ENCODE data around the gene ADD1.
A peak's percentile ranks its signal among the peaks of the same experiment; 100 is the strongest.
"Not testable (repeated sequence)": the region's sequence is repeated elsewhere in the genome, so short reads cannot be mapped to it uniquely, and the experiment has no call there.

Gene ADD1

DNA sequence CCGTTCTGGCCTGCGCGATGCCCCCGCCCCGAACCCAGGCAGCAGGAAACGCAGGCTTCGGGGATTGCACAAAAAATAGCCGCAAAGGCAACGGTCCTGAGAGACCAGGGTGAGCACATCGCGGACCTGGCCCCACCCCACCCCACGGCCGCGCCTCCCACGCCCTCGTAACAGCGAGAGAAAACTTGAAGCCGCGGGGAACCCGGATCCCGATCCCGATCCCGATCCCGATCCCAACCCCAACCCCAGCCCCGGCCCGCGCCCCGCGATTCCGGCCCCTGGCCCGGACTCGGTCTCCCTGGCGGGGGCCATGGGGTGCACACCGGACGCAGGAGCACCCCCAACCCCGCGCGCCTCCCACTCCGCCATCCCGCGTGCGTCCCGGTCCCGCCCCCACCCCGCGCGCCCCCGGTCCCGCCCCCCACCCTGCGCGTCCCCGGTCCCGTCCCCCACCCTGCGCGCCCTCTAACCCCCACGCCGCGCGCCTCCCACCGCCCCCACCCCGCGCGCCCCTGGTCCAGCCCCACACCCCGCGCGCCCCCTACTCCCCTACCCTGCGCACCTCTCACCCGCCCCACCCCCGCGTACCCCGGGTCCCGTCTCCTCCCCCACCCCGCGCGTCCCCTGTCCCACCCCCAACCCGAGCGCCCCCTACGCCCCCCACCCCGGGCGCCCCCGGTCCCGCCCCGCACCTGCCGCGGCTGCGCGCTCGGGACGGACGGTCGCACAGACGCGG lies 90.6 kb downstream of the ADD1 start:
- DNase-seq (ENCODE audit: low read depth in 3 of 3): no peak

DNA sequence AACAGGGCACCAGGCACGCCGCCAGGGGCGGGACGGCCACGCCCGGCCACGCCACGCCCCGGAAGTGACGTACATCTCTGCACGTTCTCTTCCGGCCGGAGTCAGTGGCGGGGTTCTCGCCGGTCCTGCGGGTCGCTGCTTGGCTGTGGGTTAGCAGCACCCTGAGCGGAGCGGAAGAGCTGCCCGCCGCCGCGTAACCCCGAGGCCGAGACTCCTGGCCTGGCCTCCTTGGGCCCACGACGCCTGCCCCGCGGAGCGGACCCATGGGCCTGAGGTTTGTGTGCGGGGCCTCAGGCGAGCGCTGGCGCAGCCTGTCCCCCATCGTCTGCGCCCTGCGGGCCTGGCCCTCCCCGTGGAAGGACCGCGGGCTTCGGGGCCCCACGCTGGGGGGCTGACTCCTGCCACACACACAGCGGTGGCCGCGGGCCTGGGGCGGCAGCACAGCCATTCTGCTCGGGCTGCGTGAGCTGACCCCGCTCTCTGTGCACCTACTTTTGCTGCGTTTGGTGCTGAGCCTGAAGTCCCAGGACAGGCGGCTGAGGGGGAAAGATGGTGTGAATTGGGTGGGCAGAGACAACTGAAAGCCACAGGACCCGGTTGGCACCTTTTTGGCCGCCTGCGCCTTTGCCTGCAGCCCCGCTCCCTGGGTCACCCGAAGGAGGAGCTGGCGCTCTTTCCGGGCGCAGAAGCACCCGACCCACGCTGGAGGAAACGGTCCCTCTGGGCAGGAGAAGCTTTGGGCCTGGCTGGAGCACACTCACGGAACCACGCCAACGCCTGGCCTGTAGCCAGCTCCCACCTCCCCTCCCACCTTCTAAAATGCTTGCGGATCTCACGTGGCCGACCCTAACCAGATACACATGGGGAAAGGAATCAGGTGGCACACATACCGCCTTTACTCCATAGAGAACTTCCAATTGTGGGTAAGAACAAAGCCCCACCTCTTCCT lies 91.4 kb downstream of the ADD1 start:
- peak; percentile 93 to 97 (median 94) for DNase-seq (ENCODE audit: low read depth in 3 of 3)

DNA sequence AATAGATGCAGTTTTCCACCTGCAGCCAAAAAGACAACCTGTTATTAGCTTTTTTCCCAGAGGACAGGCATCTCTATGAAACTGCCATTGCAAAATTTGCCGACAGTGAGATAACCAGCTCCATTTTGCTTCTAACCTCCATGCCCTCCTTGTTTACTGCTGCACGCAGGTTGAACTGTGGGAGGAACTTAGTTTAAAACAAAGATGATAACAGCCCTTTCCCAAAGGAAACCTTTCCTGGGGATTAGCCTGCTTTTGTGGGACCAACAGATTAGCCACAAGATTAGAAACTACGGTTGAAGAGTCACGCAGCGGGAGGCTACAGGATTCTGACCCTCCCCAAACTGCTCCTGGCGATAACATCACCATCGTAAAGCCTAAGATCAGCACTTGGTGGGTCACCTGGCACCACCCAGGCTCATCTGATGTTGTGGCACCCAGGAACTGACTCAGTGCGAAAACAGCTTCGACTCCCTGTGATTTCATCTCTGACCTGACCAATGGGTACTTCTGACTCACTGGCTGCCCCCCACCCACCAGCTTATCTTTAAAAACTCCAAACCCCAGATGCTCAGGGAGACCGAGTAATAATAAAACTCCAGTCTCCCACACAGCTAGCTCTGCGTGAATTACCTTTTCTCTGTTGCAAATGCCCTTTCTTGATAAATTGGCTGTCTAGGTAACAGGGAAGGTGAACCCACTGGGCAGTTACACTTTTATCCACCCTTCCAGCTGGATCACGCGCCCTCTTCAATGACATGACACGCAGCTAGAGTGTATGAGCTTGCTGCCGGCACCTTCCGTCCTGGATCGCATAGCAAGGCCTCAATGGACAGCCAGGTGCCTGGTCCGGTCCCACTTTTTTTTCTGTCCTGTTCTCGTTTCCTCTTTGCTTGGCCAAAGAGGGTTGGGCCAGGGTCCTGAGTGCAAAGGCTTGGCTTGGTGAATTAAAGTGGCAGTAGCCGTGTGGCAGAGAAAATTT lies 92.4 kb downstream of the ADD1 start:
- DNase-seq (ENCODE audit: low read depth in 3 of 3): peak in 2 of 3 experiments; percentile 57 to 78

DNA sequence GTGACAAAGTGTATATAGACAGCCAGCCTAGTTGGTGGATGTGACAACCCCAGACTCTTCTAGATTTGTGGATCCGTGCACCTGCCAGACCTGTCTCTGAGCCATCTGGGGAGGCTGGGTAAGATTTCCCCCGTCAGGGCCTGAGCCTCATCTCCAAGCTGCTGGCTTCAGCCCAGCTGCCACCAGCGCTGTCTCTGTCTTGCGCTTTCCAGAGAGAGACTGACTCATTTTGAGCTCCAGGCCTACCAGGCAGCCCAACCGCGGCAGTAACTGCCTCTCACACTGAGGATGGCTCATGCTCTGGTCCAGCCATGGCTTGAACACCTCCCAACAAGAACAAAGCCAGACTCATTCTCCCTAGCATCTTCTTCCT lies 93.1 kb downstream of the ADD1 start:
- peak in 1 of 3 experiments; percentile 62 for DNase-seq (ENCODE audit: low read depth in 3 of 3)

DNA sequence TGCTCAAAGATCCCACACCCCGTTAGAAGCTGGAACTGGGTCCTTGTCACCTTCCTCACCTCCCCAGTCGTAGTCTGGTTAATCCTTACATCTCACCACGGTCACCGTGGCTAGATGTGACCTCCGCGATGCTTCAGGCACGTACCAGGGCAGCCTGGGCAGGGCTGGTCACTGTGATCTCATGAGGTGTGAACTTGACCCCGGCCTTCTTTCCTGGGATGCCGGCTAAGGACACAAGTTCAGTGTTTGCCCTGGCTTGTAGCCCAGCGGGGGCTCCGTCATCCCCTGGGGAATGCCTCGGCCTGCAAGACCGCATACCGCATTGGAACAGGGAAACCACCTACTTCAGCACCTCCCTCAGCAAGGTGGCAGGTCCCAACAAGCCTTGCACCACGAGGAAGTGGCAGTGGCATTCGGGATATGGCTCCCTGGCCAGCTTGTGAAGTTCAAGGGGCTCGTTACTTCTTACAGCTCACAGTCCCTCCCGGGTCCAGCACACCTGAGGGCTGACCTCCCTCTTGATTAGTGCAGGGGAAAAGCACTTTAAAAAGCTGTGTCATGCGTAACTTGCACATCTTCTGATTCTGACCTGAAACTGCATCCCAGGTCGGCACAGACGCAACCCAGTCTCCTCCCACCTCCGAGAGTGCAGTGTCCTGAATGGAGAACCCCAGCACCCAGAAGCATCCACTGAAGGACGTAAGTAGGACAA lies 93.7 kb downstream of the ADD1 start:
- no peak for DNase-seq (ENCODE audit: low read depth in 3 of 3)

- no peak for DNase-seq (ENCODE audit: low read depth in 3 of 3)
Measured at GRCh38 chr4:2937986-2938385, 94.3 kb downstream of the ADD1 start.

GRCh38 chr4:2938411-2938810 lies 94.8 kb downstream of the ADD1 start:
- DNase-seq (ENCODE audit: low read depth in 3 of 3): not testable (repeated sequence)

- DNase-seq (ENCODE audit: low read depth in 3 of 3): no peak
Measured at GRCh38 chr4:2938906-2939305, 95.3 kb downstream of the ADD1 start.

DNA sequence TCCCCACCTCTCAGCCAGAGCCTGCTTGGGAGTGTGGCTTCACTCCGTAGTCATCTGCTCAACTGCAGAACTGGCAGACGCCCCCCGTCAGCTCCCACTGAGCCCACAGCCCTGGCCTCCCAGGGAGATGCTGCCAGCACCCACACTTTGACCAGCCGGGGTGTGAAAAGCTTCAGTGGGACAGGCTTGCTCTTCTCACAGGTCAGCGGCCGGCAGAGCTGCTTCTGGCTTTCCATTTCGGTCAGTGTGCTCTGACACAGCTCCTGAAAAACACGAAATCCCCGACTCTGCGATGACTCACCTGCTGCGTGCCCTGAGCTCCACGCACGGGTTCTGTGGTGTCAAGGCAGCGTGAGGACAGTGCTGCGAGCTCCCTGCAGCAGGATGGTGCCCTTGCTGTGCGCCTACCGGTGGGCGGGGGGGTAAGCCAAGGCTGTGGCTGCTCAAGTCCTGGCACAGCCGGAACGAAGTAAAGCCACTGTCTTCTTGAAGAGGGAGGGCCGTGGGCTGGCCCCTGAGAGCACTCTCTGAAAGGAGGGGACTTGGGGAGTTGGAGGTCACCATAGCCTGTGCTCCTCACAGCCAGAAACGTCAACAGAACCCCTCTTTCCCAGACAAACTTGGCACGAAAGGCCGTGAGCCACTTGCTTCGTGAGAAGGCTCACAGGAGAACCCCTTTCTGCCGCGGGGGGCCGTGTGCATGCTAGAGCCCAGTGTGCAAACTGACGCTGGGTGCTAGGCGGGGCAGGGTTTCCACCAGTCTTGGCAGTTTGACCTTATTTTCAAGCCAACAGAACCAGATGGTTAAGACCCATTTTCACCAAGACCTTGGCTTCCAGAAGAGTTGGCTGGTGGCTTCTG lies 96.0 kb downstream of the ADD1 start:
- no peak for DNase-seq (ENCODE audit: low read depth in 3 of 3)

DNA sequence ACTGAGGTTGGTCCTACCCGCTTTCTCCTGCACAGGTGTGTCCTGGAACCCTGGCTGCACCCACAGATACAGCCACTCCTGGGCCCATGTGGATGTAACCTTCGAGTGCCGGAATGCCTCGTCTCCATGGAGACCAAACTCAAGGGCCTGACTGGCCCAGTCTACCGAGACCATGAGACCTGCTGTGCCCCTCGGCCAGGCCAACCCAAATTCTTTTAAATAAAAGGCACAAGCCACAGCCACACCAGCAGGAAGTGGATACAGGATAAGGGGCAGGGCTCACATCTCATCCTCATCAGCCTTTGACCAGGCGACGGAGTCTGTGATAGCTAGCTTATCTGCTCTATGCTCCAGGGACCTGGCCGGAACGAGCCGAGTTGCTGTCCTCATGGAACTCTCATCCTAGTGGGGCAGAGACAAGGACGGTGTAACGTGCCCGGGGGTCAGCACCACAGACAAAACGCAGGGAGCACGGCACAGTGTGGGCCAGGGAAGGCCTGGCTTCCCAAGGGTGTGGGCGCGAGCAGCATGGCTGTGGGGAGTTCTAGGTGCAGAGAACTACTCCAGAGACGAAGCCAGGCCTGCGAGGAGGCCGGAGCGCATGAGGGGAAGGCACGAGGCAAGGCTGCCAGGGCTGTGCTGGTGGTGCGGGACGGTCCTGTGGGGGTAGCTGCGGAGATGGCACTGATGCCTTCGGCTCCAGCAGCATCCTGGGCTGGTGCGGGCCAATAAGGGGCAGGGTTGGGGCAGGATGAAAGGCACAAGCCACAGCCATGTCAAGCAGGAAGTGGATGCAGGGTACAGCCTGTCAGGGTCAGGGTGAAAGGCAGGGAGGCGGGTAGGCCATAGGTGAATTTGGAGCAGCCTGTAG lies 96.9 kb downstream of the ADD1 start:
- DNase-seq (ENCODE audit: low read depth in 3 of 3): no peak

GRCh38 chr4:2941138-2942036 lies 97.7 kb downstream of the ADD1 start:
- DNase-seq (ENCODE audit: low read depth in 3 of 3): no peak

- DNase-seq (ENCODE audit: low read depth in 3 of 3): no peak
Measured at GRCh38 chr4:2942037-2942531, 98.4 kb downstream of the ADD1 start.

DNA sequence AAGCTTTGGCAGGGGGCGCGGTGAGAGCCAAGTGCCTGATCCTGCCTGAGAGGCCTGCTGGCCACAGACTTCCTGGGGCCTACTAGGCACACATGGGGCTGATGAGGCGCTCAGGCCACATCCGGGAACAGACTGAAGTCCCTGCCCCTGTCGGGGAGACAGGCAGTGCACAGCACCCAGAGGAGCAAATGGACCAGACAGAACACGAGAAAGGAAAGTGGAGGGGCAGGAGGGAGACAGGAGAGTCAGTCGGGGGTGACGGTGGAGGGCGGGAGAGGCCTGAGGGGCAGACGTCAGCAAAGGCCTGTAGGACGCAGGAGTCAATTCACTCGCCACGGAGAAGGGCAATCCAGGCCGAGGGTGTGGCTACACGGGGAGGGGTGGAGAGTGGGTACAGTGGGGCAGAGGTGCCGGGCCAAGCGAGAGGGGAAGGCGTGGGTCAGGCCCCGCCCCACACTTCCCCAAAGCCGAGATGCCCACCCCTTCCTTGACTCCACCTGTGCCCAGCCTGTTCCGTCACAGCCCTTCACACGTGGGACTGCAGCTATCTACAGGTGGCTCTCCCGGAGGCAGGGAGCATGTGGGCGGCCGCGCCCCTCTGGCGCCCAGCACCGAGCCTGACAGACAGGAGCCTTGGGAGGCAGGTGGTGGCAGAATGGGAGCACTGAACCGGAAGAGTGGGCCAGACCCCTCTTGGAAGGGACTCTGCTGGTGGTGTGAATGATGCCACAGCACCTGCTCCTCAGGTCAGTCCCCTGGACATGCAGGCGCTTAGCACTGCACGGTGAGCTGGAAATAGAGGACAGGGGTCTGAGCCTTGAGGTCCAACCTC lies 99.1 kb downstream of the ADD1 start:
- DNase-seq (ENCODE audit: low read depth in 3 of 3): no peak

DNA sequence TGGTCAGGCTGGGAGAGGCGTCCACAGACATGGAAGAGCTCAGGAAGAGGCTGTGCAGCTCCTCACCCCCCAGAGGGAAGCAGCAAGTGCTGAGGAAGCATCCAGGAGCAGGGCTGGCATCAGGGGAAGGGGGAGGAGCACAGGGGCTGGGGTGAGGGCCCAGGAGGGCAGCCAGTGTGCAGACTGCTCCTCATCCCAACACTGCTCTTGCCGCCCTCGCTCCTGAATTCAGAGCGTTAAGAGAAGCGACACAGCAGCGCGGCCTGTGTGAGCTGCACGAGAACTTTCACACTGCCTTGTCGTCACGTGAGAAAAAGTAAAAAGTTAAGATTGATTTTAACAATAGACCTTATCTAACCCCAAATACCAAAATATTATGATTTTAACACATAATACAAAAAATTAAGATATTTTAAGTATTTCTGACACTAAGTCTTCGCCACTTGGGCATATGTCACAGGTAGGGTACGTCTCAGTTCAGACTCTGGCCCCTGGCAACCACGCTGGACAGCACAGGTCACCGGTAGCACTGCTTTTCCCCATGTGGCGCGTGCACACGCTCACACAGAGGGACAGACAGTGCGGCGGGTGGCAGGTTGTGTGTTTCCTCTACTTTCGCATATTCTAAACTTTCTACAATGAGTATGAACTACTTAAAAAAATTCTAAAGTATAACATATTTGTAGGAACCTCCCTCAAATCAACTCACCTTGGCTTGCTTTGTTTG lies 99.9 kb downstream of the ADD1 start:
- DNase-seq (ENCODE audit: low read depth in 3 of 3): no peak

DNA sequence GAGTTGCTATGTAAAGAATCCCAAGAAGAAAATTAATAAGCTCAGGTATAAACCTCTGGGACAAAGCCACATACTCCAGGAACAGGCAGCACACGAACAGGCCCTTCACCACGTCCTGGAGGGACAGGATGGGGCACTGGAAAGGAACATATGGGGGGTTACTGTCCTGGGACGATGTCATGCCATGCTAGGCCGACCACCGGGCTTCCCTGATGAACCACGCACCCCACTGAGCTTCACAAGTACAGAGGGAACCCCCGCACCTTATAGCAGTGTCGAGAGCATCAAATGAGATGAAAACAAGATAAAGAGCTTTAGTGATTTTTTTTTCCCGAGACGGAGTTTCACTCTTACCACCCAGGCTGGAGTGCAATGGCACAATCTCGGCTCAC lies 100.4 kb downstream of the ADD1 start:
- no peak for DNase-seq (ENCODE audit: low read depth in 3 of 3)
